NB4 (cell line): ENCODE data around the gene ECEL1.
"Not testable (repeated sequence)": the region's sequence is repeated elsewhere in the genome, so short reads cannot be mapped to it uniquely, and the experiment has no call there.

Experiments used
- MYC ChIP-seq: IDR thresholded peaks from 2 replicates; pipeline ENCODE4 v1.6.1; 2011; ENCODE audit warnings: low read depth, low read length
- POLR2A ChIP-seq: IDR thresholded peaks from 2 replicates; pipeline ENCODE4 v1.6.1; 2011; ENCODE audit warnings: mild to moderate bottlenecking; ENCODE audit not compliant: insufficient read length; ENCODE audit errors: extremely low read depth
- TF ChIP-seq, protein P1 (sequence below): IDR thresholded peaks from one replicate; pipeline ENCODE4 v1.5.1; 2012; ENCODE audit warnings: low read depth, low read length
- TF ChIP-seq, protein P2 (sequence below): IDR thresholded peaks from 2 replicates; pipeline ENCODE4 v1.6.1; 2011; ENCODE audit warnings: low read depth, low read length

DNA sequence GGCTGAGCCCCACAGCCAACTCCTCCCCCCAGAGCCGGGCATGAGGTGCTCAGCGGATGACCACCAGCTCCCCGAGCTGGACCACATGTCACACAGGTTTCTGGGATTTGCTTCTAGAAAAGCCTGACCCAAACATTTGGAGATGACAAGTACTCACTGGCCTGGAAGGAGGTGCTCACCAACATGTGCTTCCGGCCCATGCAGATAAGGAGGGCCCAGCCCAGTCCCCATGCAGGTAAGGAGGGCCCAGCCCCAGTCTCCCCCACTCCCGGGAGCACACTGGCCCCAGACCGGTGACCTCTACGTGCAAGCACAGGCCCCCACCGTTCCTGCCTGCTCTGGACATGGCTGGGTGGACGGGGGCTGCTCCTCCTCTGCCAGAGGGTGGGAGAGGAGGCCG is 45.7 kb downstream of the ECEL1 start:
- TF ChIP-seq, protein P1, sequence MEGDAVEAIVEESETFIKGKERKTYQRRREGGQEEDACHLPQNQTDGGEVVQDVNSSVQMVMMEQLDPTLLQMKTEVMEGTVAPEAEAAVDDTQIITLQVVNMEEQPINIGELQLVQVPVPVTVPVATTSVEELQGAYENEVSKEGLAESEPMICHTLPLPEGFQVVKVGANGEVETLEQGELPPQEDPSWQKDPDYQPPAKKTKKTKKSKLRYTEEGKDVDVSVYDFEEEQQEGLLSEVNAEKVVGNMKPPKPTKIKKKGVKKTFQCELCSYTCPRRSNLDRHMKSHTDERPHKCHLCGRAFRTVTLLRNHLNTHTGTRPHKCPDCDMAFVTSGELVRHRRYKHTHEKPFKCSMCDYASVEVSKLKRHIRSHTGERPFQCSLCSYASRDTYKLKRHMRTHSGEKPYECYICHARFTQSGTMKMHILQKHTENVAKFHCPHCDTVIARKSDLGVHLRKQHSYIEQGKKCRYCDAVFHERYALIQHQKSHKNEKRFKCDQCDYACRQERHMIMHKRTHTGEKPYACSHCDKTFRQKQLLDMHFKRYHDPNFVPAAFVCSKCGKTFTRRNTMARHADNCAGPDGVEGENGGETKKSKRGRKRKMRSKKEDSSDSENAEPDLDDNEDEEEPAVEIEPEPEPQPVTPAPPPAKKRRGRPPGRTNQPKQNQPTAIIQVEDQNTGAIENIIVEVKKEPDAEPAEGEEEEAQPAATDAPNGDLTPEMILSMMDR = not testable (repeated sequence)
- not testable (repeated sequence) for TF ChIP-seq POLR2A, MYC
- TF ChIP-seq, protein P2, sequence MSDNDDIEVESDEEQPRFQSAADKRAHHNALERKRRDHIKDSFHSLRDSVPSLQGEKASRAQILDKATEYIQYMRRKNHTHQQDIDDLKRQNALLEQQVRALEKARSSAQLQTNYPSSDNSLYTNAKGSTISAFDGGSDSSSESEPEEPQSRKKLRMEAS = not testable (repeated sequence)
